Vagina (tissue), 2 donors: ENCODE data around the gene TRIB2.

ENCODE experiments used
- CTCF ChIP-seq, 3 experiments: fragments of 450-650 bp in 2 of 3; fragments of 200-600 bp in 1 of 3; sonication (generic) in 1 of 3; IDR thresholded peaks; one replicate each; pipeline ENCODE4 v1.5.1; 2017 to 2019; ENCODE audit warnings: antibody characterized with exemption in 3 of 3, mild to moderate bottlenecking in 2 of 3, moderate library complexity in 2 of 3
- POLR2A ChIP-seq, 2 donors: fragments of 450-650 bp; IDR thresholded peaks; one replicate each; pipeline ENCODE4 v1.6.1; 2017; ENCODE audit warnings: antibody characterized with exemption in 2 of 2, mild to moderate bottlenecking in 2 of 2, moderate library complexity in 2 of 2
- POLR2AphosphoS5 ChIP-seq, 2 donors: sonication (generic); formaldehyde crosslinking; IDR thresholded peaks; one replicate each; pipeline ENCODE4 v1.9.0; 2017; ENCODE audit warnings: antibody characterized with exemption in 2 of 2, mild to moderate bottlenecking in 2 of 2, low read depth in 1 of 2; ENCODE audit not compliant: insufficient read depth in 1 of 2

- TF ChIP-seq POLR2A (IDR thresholded peaks at IDR 0.05) (no peak), POLR2AphosphoS5 (IDR thresholded peaks at IDR 0.05; ENCODE audit: insufficient read depth in 1 of 2, low read depth in 1 of 2) (no peak), CTCF (IDR thresholded peaks at IDR 0.05) (no peak)
These were observed 45.6 kb downstream of the TRIB2 start for GRCh38 chr2:12762337-12762736.
